Esophagus squamous epithelium (tissue), 5 donors: ENCODE data around the gene GPR157. TPM values are rescaled to one million over a fixed set of nuclear protein-coding genes. Genes with fewer than 3 reads are reported as not detected.

Experiments
- DNase-seq: peaks from one replicate; lab custom pipeline; 2025; lab: John Stamatoyannopoulos, UW
- H3K27ac ChIP-seq, 4 donors: fragments of 200-600 bp; sonication (generic); one replicate each; pipeline ENCODE4 v1.5.1; 2016 to 2019; ENCODE audit warnings: mild to moderate bottlenecking in 1 of 4
- H3K27me3 ChIP-seq, 4 donors: fragments of 200-600 bp; sonication (generic); 1 replicate in 3 of 4; 2 replicates in 1 of 4; pipeline versions ENCODE4 v1.5.1 to v1.6.0; 2017 to 2021; ENCODE audit warnings: antibody characterized with exemption in 1 of 4
- H3K36me3 ChIP-seq, 3 donors: fragments of 200-600 bp; sonication (generic); one replicate each; pipeline ENCODE4 v1.5.1; 2016 to 2019
- H3K4me1 ChIP-seq, 3 donors: fragments of 200-600 bp; sonication (generic); one replicate each; pipeline ENCODE4 v1.5.1; 2017 to 2019
- H3K4me3 ChIP-seq, 4 donors: fragments of 200-600 bp; sonication (generic); 1 replicate in 3 of 4; 2 replicates in 1 of 4; pipeline ENCODE4 v1.5.1; 2016 to 2019; ENCODE audit warnings: mild to moderate bottlenecking in 2 of 4, moderate library complexity in 1 of 4
- H3K9me3 ChIP-seq, 3 donors: fragments of 200-600 bp; sonication (generic); one replicate each; pipeline ENCODE4 v1.5.1; 2016 to 2019
- CTCF ChIP-seq, 6 experiments: fragments of 450-650 bp in 4 of 6; fragments of 200-600 bp in 2 of 6; sonication (generic) in 2 of 6; IDR thresholded peaks; one replicate each; pipeline ENCODE4 v1.5.1; 2016 to 2019; ENCODE audit warnings: antibody characterized with exemption in 6 of 6, mild to moderate bottlenecking in 4 of 6, moderate library complexity in 4 of 6
- POLR2A ChIP-seq, 4 donors: fragments of 450-650 bp; IDR thresholded peaks; one replicate each; pipeline ENCODE4 v1.6.1; 2017; ENCODE audit warnings: antibody characterized with exemption in 4 of 4, mild to moderate bottlenecking in 4 of 4, moderate library complexity in 3 of 4
- WGBS, 2 donors: methylation state at CpG; one replicate each; pipeline ENCODE4 v1.1.5; 2018; 5-methylcytosine and 5-hydroxymethylcytosine counted together
- intact Hi-C: fragments of 100-400 bp; cut with DNase I; formaldehyde crosslinking; loops from one replicate; pipeline ENCODE4 v1.15.0; 2022
- total RNA-seq, 4 donors: library from RNA; depleted of rRNA; stranded (reverse); fragments of >200 nt; gene quantifications; one replicate each; pipeline ENCODE4 v1.1.0, GENCODE V29; 2016
- donor health status: DM: yes; HTN: yes; CAD: no.

GPR157 gene
- total RNA-seq, 4 donors from 2014 or later = 28.5 to 57.4 (median 30.2) TPM

GRCh38 chr1:9100471-9101043, 28.3 kb downstream of the GPR157 start:
- 87 to 96% methylated on average over 8 of the region's 8 CpGs for WGBS, 2 donors
- no peak for TF ChIP-seq CTCF (IDR thresholded peaks at IDR 0.05)
- no peak for TF ChIP-seq POLR2A (IDR thresholded peaks at IDR 0.05)
- no peak for DNase-seq
- H3K9me3 ChIP-seq = no peaks in the 10 kb centered on the region
- no peak overlapping the region for H3K27ac ChIP-seq
- peaks cover 0 to 9% (median 0%) of the 10 kb centered on the region in 3 donors for H3K4me1 ChIP-seq
- no peak overlapping the region for H3K4me3 ChIP-seq
- no peaks in the 10 kb centered on the region for H3K27me3 ChIP-seq
- intact Hi-C loops = loop anchor here (10.0 kb wide), 1 partner anchor 176 kb away; no protein-coding TSS in a partner anchor
- H3K36me3 ChIP-seq = peaks cover 6 to 50% (median 11%) of the 10 kb centered on the region in 3 donors

- no peak overlapping the region for H3K4me3 ChIP-seq
- H3K27ac ChIP-seq = no peak overlapping the region
- no peak for TF ChIP-seq POLR2A (IDR thresholded peaks at IDR 0.05)
- no peak for TF ChIP-seq CTCF (IDR thresholded peaks at IDR 0.05)
- H3K36me3 ChIP-seq = peaks cover 0 to 40% (median 11%) of the 10 kb centered on the region in 3 donors
- 70 to 90% methylated on average over 2 to 4 of the region's 7 CpGs for WGBS, 2 donors
- intact Hi-C loops = loop anchor here (10.0 kb wide), 1 partner anchor 85 kb away; no protein-coding TSS in a partner anchor
- H3K9me3 ChIP-seq = no peaks in the 10 kb centered on the region
- no peaks in the 10 kb centered on the region for H3K27me3 ChIP-seq
- DNase-seq = no peak
- peaks cover 0 to 9% (median 0%) of the 10 kb centered on the region in 3 donors for H3K4me1 ChIP-seq
Measured at GRCh38 chr1:9099555-9099954, 29.3 kb downstream of the GPR157 start.

- no peak for DNase-seq
- no peak overlapping the region for H3K4me3 ChIP-seq
- peaks cover 0 to 26% (median 0%) of the 10 kb centered on the region in 3 donors for H3K36me3 ChIP-seq
- H3K27ac ChIP-seq = no peak overlapping the region
- TF ChIP-seq POLR2A (IDR thresholded peaks at IDR 0.05) (no peak), CTCF (IDR thresholded peaks at IDR 0.05) (no peak)
- 71 to 72% methylated on average over 10 to 13 of the region's 13 CpGs for WGBS, 2 donors
- no peaks in the 10 kb centered on the region for H3K9me3 ChIP-seq
- intact Hi-C loops = loop anchor here (10.0 kb wide), 1 partner anchor 83 kb away; no protein-coding TSS in a partner anchor
- no peaks in the 10 kb centered on the region for H3K27me3 ChIP-seq
- H3K4me1 ChIP-seq = peaks cover 0 to 21% (median 8%) of the 10 kb centered on the region in 3 donors
Measured at GRCh38 chr1:9097947-9098705, 30.8 kb downstream of the GPR157 start.

- H3K9me3 ChIP-seq = no peaks in the 10 kb centered on the region
- H3K27ac ChIP-seq = peak overlapping the region in 1 of 4 donors; percentile 18
- intact Hi-C loops = loop anchor here (10.0 kb wide), 1 partner anchor 81 kb away; no protein-coding TSS in a partner anchor
- H3K27me3 ChIP-seq = no peaks in the 10 kb centered on the region
- peaks cover 0 to 13% (median 8%) of the 10 kb centered on the region in 3 donors for H3K4me1 ChIP-seq
- TF ChIP-seq POLR2A (IDR thresholded peaks at IDR 0.05) (no peak), CTCF (IDR thresholded peaks at IDR 0.05) (no peak)
- no peak for DNase-seq
- WGBS, 2 donors = 87 to 89% methylated on average over 2 of the region's 2 CpGs
- H3K36me3 ChIP-seq = peaks cover 0 to 3% (median 0%) of the 10 kb centered on the region in 3 donors
- H3K4me3 ChIP-seq = no peak overlapping the region
Measured at GRCh38 chr1:9095818-9096217, 33.1 kb downstream of the GPR157 start.
